GM12875 (cell line): ENCODE data around the gene CYP1A2.
"Not testable (repeated sequence)": the region's sequence is repeated elsewhere in the genome, so short reads cannot be mapped to it uniquely, and the experiment has no call there.

ENCODE experiments used
- H3K4me3 ChIP-seq: one replicate; pipeline ENCODE4 v1.5.1; 2011; ENCODE audit warnings: low read depth, low read length, control low read depth
- CTCF ChIP-seq: IDR thresholded peaks from 2 replicates; pipeline ENCODE4 v1.5.1; 2011; ENCODE audit warnings: low read depth, mild to moderate bottlenecking, control low read depth, inconsistent platforms, low read length, moderate library complexity, borderline replicate concordance; ENCODE audit not compliant: insufficient read depth

CYP1A2 gene

GRCh38 chr15:74730619-74731316 is 17.9 kb upstream of the CYP1A2 start:
- TF ChIP-seq CTCF = no peak
- no peak overlapping the region for H3K4me3 ChIP-seq

GRCh38 chr15:74732846-74733245 is 15.8 kb upstream of the CYP1A2 start:
- TF ChIP-seq CTCF = no peak

GRCh38 chr15:74733269-74733668 is 15.4 kb upstream of the CYP1A2 start:
- H3K4me3 ChIP-seq = no peak overlapping the region
- TF ChIP-seq CTCF = no peak

More at GRCh38 chr15:74732846-74733245, 15.8 kb upstream of the CYP1A2 start:
- H3K4me3 ChIP-seq = no peak overlapping the region

GRCh38 chr15:74735305-74735704 is 13.3 kb upstream of the CYP1A2 start:
- TF ChIP-seq CTCF = no peak
- no peak overlapping the region for H3K4me3 ChIP-seq

GRCh38 chr15:74738239-74738638 is 10.4 kb upstream of the CYP1A2 start:
- not testable (repeated sequence) for H3K4me3 ChIP-seq

- no peak for TF ChIP-seq CTCF
Measured at GRCh38 chr15:74742422-74742821, 6.2 kb upstream of the CYP1A2 start.

GRCh38 chr15:74746389-74746788 is 2.3 kb upstream of the CYP1A2 start:
- TF ChIP-seq CTCF = no peak
- no peak overlapping the region for H3K4me3 ChIP-seq

More at GRCh38 chr15:74742422-74742821, 6.2 kb upstream of the CYP1A2 start:
- H3K4me3 ChIP-seq = no peak overlapping the region
